Nucleus accumbens (tissue), 56 donors: ENCODE data around the gene MED29.

ENCODE experiments used
- DNase-seq, 56 donors: peaks; one replicate each; lab custom pipeline; 2025; lab: John Stamatoyannopoulos, UW

Gene MED29

DNA sequence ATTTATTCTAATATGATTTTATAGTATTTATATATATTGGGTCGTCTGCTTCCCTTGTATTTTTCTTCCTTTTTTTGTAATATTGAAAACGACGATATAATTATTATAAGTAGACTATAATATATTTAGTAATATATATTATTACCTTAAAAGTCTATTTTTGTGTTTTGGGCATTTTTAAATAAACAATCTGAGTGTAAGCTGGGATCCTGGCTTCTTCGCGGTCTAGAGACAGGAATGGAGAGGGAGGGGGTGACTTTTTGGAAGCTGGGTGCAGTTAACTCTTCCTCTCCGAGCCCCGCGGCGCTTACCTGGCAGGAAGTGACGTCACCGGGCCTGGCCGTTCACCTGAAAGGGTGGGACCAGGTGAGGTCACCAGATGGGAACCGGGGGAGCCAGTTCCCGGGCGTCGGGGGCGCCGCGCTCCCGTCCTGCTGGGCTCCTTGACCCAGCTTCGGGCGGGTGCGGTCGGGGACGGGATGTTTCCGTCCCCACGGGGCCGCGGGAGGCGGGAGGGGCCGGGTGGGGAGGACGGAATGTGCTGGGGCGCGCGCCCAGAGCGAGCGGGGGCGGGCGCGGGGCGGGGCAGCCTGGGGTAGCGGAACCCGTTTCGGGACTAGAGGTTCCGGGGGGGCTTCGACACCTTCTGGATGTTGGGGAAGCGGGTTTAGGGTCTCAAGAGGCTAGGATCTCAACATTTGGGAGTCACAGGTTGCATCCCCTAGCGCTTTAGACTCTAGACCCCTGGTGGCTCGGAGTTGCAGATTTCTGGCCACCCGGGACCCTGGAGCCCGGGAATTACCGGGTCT is 18.2 kb downstream of the MED29 start:
- peak in 46 of 56 donors; percentile 14 to 82 (median 44) for DNase-seq

GRCh38 chr19:39410017-39410830 is 19.0 kb downstream of the MED29 start:
- DNase-seq = peak in 16 of 56 donors; percentile 5 to 62 (median 34)

- no peak for DNase-seq
These were observed 19.6 kb downstream of the MED29 start for GRCh38 chr19:39410831-39411080.

DNA sequence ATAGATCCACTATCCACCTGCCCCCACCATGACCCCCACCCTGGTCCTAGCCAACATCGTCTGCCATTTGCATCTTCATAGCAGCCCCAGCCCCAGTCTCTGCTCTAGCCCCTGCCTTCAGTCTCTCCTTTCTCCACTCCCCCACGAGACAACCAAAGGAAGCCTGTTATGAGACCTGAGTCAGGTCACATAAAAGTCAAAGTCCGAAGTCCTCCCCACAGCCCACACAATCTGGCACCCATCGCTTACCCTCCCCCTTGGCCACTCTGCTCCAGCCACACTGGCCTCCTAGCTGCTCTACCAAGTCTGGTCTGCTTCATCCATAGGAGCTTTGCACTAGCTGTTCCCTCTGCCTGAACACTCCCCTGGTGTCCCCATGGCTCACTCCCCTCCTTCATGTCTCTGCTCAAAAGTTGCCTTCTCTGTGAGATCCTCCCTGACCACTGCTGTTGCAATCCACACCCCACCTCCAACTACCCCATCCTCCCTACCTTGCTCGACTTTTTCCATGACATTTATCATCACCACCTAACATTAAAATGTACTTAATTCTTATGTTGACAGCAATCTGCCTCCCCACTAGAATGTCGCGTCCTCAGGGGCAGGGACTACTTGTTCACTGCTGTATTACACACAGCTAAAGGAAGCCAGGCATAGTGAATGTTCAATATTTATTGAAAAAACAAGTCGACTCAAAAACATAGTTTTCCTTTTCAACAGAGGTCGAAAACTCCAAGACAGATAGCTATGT is 20.1 kb downstream of the MED29 start:
- DNase-seq = peak in 3 of 56 donors; percentile 14 to 18 (median 17)

DNA sequence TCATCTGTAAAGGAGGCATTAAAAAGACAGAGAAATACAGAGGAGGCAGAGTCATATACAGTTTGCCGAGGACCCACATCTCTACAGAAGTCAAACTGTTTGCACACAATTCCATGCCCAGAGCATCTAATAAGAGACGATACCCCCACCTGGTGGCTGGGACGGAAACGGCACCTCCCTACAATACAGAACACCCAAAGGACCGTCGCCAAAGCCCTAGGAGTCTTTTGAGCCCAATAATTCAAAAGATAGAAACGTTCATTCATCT is 20.6 kb downstream of the MED29 start:
- DNase-seq = peak in 49 of 56 donors; percentile 28 to 91 (median 79)

DNA sequence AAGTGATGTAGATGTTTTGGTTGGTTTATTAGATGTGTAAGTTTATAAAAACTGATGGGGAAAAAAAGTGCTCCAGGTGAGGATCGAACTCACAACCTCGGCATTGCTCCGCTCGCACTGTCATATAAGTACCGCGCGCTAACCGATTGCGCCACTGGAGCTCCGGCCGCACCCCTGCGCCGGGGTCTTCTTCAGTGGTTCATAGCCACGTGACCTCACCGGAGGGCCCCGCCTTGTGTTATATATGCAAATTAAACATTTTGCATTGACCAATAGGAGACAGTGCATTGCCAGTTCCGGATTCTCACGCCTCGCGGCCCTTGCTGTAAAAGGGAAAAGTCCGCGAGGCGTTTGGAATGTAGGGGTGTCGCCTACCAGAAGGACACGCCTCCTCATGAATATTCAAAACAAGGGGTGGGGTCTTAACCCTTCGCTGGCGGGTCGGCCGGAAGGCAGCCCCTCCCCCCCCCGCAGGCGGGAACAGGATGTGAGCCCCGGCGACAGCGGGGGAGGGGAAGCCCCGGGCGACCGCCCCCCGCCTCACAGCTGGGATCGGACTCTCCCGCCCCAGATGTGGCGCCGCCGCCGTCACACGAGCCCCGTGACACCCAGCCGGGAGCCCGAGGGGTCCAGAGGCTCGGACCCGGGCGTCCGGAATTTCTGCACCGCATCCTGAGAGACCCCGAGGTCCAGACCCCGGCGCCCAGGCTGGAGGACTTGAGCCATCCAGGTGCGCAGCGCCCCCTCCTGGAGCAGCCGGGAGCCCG is 21.1 kb downstream of the MED29 start, which contains the start of gene PLEKHG2:
Gene PLEKHG2 (plus strand): TSS at position 570 of the 767 bp plus-strand sequence. CDS start 1,418 bp downstream, outside the sequence.
- DNase-seq = peak; percentile 46 to 98 (median 89)

- peak in 9 of 56 donors; percentile 39 to 54 (median 48) for DNase-seq
These were observed 21.7 kb downstream of the MED29 start for GRCh38 chr19:39412867-39413271.

- peak in 4 of 56 donors; percentile 13 to 69 (median 46) for DNase-seq
These were observed 22.2 kb downstream of the MED29 start for GRCh38 chr19:39413272-39413910.

- DNase-seq = no peak
These were observed 22.9 kb downstream of the MED29 start for GRCh38 chr19:39413911-39414608.

DNA sequence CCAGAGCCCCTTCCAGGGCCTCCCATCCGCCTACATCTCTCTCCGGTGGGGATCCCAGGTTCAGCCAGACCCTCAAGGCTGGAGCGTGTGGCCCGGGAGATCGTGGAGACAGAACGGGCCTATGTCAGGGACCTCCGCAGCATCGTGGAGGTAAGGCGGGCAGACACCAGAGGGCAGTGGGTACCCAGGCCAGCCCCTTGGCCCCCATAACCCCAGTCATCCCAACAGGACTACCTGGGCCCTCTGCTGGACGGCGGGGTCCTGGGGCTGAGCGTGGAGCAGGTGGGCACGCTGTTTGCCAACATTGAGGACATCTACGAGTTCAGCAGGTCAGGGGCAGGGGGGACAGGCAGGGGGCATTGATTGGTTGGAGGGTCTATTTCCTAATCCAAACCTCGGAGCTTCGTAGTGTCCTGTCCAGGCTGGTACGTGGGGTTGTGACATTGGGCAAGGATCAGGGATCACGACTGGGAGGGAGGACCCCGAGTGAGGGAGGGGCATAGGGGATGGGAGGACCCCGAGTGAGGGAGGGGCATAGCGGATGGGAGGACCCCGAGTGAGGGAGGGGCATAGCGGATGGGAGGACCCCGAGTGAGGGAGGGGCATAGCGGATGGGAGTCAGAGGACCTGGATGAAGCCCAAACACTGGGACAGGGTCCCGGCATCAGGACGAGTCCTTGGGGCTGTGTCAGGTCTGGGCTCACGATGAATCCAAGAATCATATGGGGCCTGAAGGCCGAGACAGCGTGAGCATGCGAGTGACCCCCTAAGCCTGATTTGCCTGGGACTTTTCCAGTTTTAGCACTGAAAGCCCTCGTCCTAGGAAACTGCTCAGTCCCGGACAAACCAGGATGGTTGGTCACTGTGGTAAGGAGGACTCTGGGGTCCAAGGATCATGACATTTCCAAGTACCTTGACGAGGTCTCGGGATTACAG is 24.2 kb downstream of the MED29 start:
- DNase-seq = no peak

- no peak for DNase-seq
These were observed 25.3 kb downstream of the MED29 start for GRCh38 chr19:39416152-39417120.

DNA sequence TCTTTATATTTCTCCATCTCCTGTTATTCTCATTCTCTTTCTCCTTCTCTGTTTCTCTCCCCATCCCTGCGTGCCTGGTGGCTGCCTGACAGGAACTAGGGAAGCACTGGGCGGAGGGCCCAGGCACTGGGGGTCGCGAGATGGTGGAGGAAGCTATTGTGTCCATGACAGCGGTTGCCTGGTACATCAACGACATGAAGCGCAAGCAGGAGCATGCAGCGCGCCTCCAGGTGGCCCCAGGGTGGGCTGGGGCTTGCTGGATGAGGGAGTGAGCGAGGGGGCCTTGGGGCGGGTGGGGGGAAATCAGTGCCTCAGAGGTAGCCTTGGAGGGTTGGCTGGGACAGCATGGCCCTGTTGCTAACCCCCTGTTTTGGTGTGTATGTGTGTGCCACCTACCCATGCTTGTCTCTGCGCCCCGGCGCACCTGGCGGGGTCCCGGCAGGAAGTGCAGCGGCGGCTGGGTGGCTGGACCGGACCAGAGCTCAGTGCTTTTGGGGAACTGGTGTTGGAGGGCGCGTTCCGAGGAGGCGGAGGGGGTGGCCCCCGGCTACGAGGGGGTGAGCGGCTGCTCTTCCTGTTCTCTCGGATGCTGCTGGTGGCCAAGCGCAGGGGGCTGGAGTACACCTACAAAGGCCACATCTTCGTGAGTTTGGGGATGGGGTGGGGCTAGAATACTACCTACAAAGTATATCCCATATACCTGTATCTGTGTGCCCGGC is 26.4 kb downstream of the MED29 start:
- no peak for DNase-seq

- DNase-seq = no peak
These were observed 27.8 kb downstream of the MED29 start for GRCh38 chr19:39419003-39419402.

- no peak for DNase-seq
These were observed 29.6 kb downstream of the MED29 start for GRCh38 chr19:39420769-39421168.

DNA sequence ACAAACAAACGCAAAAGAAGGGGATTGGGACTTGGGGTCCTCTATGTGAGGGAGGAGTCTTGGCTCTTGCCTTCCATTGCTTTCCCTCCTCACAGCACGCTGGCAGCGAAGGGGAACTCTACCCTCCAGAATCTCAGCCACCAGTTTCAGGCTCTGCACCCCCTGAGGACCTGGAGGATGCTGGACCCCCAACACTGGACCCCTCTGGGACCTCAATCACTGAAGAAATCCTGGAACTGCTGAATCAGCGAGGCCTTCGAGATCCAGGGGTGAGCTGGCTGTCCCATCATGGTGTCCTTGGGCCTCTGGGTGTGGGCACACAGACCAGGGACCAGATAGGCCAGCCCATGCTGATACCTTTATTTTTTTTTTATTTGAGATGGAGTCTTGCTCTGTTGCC is 30.8 kb downstream of the MED29 start:
- DNase-seq = no peak
